NK-92 treated with Interleukin-12 subunit alpha and Interleukin-12 subunit beta, amount 100 ng/mL, for 24 hours (cell line): ENCODE data around the gene EML6.

Source experiments
- DNase-seq: peaks from one replicate; lab custom pipeline; 2025; lab: John Stamatoyannopoulos, UW

The EML6 gene

GRCh38 chr2:54708584-54709335, 14.7 kb upstream of the EML6 start:
- DNase-seq, result no peak

- DNase-seq, result no peak
These were observed 14.1 kb upstream of the EML6 start for GRCh38 chr2:54709336-54709809.

DNA sequence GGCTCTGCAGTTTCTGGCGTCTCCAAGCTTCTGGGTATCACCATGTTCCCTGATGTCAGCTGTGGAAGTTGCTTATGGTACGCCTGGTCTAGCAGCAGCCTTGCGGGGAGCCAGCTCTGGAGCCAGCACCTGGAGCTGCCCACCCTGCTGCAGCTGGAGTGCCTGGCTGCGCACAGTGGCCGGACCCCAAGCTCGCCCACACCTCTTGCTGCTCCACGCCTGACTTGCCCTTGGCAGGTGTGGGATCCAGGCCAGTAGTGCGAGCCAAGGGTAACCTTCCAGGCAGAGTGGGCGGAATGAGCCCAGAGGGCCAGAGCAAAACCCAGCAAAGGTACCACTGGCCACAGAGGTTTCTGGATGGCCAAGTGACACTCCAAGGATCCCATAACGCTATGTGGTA, 13.2 kb upstream of the EML6 start:
- DNase-seq, result no peak

DNA sequence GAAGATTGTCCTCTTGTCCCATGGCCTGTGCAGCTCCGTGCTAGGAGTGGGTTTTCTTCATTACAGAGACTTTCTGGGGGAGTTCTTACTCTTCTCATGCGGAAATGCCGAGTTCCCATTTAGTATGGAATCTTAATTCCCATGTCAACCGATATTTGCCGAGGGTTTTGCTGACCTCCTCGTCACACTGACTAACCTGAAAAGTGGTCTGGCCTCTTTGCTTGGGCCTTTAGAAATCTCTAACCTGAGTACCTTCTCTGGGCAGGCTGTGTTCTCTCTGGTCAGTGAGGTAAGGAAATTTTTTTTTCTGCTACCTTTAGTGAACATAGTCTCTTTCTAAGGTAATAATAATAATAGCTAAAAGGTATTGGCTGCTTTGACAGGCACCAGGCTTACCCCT, 10.9 kb upstream of the EML6 start:
- DNase-seq, result no peak

DNA sequence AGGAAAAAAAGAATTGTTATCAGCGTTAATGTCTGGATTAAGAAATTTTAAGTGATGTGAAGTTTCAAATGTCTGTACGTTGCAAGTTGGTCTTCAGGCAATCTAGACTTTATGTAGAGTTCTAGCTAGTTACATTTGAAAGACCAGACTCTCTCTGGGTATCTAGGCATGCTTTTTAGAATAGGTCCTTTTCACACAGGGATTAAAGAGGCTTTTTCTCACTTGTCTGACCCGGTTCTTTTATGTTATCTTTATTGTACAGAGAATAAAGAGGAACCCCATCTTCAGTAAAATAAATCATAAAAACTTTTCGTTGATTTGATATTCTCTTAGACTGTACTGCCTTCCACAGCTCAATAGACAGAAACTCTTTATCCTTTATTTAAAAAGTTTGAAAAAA, 8.5 kb upstream of the EML6 start:
- no peak for DNase-seq

DNA sequence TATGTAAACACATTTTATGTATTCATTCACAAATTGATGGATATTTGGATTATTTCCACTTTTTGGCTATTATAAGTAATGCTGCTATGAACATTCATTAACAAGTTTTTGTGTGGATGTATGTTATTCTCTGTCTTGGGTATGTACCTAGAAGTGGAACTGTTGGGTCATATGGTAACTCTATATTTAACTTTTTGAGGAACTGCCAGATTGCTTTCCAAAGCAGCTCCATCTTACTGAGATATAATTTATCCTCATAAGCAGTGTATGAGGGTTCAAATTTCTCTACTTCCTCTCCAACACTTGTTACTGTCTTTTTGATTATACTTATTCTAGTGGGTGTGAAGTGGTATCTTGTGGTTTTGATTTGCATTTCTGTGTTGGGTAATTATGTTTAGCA, 7.1 kb upstream of the EML6 start:
- no peak for DNase-seq

GRCh38 chr2:54720563-54720962, 2.9 kb upstream of the EML6 start:
- no peak for DNase-seq

DNA sequence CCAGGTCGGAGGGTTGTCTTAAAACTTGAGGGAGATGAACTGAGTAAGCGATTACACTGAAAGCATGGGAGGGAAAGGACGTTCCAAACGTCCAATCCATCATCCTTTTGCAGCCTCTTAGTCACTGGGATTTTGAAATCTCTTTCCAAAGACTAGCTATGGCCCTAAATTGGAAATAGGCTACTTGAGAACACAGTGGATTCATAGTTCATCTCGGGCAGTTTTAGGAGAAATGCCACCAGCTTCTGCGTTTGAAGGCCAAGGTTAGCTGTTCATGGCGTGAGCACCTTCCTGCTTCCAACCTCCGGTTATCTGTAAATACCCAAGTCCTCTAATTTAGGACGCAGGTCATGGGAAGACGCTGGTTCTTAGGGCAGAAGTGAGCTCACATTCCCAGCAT, 821 bp upstream of the EML6 start:
- DNase-seq, result no peak

DNA sequence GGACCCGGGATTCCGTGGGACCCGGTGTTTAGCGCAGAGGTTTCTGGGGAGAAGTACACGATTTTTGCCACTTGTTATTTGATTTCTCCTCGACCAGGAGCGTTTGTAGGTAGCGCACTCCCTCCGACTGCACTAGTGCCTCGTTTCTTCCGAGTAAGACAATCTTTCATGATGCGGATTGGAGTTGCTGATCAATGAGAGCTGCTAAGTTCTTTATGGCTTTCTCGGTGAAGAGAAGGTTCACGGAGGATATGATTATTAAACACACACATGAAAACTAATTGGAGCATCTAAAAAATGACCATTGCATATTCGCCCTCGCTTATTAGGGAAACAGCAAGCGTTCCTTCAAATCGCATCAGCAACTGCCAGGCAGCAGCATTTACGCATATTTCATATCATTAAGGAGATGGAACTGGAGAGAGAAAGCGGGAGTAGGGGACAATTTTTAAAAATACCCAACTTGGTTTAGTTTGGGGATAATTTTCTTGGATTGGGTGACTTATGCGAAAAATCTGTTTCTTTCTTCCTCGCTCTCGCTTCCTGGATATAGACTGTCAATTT, 616 bp downstream of the EML6 start:
- no peak for DNase-seq

DNA sequence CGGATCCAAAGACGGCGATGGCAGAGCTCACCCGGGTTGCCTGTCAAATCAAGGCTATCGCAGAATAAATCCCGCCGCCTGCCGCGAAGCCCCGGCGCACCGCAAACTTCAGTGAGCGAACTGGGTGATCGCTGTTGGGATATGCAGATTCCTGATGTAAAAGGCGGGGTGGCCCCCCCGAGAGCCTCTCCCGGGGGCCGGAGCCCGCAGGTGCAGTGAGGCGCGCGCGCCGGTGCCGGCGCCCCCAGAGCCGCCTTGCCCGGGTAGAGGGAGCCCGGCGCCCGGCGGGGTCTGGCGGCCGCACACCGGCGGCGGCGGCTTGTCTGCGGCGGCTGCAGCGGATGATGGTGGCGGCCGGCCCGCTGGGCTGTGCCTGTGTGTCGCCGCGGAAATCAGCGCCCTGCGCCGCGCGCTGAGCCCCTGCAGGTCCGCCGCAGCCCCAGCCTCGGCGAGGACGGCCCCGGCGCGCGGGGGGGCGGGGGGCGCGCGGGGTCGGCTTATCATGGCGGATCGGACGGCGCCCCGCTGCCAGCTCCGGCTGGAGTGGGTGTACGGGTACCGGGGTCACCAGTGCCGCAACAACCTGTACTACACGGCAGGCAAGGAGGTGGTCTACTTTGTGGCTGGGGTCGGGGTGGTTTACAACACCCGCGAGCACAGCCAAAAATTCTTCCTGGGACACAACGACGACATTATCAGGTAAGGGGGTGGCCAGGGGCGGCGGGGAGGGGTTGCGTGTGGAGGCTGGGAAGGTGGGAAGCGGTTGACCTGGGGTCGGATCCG, 1.3 kb downstream of the EML6 start:
- DNase-seq, result no peak

DNA sequence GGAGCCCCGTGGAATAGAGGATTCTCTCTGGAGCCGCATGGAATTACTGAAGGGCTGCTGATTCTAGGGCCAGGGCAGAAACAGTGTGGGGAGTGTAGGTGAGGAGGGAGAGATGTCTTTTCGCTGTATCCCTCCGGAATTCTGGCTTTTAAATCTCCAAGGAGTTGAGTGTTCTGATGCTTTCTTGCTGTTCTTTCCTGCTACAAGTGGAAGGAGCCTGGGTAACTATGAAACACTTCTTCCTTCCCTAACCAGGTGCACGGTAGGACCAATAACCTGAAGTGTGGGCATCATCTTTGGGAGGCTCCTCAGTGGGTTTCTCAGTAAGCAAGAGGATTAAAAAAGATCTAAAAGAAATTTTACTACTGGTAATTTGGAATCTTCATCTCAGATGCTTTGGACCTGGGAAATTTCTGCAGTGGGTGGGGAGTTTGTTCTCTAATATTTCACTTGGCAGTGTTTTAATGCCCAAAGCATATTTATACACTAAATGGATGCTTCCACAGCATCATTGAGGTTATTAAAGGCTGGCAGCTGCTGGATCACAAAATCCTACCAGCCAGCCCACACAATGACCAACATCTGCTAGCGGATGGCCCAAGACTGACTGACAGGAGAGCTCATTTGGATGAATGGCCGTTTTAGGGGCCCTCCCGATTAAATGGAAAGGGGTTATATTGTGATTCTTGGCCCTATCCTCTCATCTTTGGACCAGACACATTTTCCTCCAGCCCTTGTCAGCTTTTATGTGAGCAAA, 2.1 kb downstream of the EML6 start:
- no peak for DNase-seq

DNA sequence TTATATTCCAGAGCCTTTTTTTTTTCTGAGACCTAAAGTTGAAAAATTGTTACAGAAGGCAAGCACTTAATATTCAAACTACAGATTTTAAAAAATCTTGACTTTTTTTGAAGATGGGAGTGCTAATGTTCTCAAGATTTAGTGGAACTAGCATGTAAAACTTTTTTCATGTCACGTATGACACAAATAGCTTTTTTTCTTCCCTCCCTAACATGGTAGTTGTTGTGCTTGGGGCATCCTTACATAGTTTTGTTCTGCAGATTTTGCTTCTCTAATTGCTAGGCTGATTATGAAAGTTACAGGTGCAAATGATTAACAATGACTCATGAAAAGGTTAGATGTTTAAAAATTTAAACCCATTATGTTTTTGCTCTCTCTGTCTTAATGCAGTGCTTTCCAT, 3.0 kb downstream of the EML6 start:
- DNase-seq, result no peak

GRCh38 chr2:54726940-54727339, 3.5 kb downstream of the EML6 start:
- DNase-seq, result no peak

DNA sequence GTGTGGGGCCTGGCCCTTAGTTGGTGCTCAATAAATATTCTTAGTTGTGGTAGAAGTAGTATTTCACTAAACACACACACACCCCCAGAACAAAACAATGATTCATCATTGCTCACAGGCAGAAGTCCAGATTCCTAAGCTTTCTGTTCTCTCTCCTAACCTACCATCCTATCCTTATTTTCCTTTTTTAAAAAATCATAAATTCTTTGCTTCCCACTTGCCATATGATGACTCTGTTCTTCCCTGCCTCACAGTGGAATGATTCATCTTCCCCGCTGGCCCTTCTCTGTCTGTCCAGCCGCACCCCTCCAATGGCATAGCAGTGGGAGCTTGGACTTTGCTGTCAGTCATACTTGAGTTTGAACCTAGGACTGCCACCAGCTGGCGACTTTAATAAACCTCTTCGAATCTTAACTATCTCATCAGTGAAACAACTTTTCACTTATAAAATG, 5.2 kb downstream of the EML6 start:
- DNase-seq, result peak; percentile 5

- no peak for DNase-seq
These were observed 12.2 kb downstream of the EML6 start for GRCh38 chr2:54735636-54736035.

- DNase-seq, result no peak
These were observed 14.8 kb downstream of the EML6 start for GRCh38 chr2:54738281-54738680.

GRCh38 chr2:54740333-54740732, 16.9 kb downstream of the EML6 start:
- DNase-seq, result no peak

GRCh38 chr2:54741250-54741649, 17.8 kb downstream of the EML6 start:
- DNase-seq, result no peak

DNA sequence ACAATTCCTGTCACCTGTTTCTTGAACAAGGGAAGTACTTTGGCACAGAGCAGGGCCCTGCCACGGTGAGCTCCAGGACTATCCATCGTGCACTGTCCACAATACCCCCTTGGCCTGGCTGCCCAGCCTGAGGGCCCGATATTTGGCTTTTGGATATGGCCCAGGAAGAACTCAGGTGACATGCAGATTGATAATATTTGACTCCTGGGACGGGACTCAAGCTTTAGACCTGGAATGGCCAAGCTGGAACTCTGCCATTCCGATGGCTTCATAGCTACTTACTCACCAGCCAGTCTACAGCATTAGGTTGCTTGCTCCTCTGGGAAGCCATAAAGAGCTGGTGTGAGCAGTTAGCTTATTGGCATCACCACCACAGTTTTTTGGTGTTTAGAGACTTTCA, 26.6 kb downstream of the EML6 start:
- DNase-seq, result no peak

GRCh38 chr2:54752439-54752838, 29.0 kb downstream of the EML6 start:
- DNase-seq, result no peak

DNA sequence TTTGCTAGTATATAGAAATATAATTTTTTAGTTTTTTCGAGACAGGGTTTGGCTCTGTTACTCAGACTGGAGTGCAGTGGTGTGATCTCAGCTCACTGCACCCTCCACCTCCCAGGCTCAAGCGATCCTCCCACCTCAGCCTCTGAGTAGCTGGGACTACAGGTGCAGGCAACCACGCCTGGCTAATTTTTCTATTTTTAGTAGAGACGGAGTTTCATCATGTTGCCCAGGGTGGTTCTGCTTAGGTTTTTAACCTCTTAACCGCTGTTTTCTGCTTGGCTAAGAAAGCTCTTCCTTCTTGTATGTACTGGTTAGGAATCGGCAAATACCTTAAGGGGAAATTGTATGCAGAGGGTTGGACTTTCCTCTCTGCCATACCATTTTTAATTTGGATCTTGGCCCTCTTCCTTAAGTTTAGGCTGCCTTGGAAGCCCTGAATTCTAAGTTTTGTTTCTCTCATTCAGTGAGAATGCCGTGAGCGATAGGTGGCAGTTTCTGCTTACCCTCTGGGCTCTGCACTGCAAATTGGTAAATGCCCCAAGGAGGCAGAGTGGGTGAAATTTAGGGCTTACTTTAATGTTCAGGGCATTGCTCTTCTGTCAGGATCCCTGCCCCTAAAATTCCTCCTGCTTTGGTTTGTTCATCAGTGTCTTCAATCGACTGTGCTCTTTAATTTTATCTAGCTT, 32.3 kb downstream of the EML6 start:
- DNase-seq, result no peak

GRCh38 chr2:54757500-54757899, 34.0 kb downstream of the EML6 start:
- DNase-seq, result no peak
